AG08396 (cell line): Measurements from ENCODE around the gene PIM1.
A peak's percentile ranks its signal among the peaks of the same experiment; 100 is the strongest.
"Not testable (repeated sequence)": the region's sequence is repeated elsewhere in the genome, so short reads cannot be mapped to it uniquely, and the experiment has no call there.

Experiments
- DNase-seq: peaks from one replicate; pipeline ENCODE4 v3.0.0; 2012; ENCODE audit warnings: low spot score, mixed read lengths

Gene PIM1

DNA sequence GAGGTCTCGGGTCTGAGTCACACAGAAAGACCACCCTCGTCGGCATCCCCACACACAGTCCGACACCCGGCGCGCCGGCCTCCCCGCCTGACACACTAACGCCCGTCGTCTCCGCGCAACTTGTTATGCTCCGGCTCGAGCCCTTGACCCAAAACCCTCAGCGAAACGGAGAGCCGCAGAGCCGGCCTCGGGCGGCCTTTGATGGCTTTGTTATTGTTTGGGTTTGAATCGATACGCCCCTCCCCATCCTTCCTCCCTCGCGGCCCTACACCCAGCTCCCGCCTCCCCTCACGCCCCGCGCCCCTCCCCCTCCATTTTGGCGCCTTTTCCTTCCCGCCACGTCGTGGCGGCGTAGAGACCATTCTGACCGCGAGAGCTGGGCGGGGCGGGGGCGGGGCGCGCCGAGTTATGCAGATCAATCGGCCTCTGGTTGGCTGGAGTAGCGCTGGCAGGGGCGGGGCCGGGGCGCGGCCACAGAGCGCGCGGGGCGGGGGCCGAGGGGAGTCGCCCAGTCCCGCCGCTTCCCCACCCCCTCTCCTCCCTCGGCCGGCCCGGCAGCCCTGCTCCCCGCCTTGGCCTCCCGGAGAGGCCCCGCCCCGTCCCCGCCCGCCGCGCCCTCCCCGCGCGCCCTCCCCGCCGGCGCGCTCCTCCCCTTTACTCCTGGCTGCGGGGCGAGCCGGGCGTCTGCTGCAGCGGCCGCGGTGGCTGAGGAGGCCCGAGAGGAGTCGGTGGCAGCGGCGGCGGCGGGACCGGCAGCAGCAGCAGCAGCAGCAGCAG, at the start of gene PIM1:
Gene PIM1 (plus strand): TSS at position 657 of the 777 bp plus-strand sequence. CDS start 424 bp downstream, outside the sequence.
- peak; percentile 99 for DNase-seq

DNA sequence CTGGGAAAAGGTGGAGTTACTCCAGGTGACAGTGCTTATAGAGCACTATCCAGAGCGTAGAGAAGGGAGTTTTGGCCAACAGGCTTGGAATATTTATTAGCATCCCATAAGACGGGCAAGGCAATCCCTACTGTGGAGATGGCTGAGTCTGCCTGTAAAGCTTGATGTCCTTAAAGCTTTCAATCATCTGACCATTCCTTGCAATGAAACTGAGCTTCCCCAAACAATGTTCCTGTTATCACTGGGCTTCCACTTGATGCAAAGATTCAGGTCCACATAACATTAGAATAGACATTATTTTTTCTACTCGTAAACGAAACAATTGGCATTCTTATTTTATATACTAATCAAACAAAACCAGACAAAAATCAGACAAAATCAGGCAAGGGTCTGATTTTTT, 48.4 kb upstream of the PIM1 start:
- DNase-seq: no peak

DNA sequence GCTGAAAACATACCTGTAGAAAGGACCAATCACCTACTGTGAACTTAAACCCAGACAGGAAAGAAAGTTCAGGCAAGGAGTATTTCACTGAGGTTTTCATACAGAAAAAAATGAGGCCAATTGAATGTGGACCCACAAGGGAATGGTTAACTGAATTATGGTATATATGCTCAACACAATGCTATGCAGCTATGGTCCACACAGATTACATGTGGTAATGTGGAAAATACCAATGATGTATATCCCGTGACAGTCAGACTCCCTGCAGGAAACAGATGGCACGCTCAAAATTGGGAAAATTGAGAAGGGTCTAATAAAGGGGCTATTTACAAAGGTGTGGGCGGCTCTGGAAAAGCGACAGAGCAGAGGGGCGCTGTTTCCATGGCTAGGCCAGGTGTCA, 47.1 kb upstream of the PIM1 start:
- DNase-seq: no peak

DNA sequence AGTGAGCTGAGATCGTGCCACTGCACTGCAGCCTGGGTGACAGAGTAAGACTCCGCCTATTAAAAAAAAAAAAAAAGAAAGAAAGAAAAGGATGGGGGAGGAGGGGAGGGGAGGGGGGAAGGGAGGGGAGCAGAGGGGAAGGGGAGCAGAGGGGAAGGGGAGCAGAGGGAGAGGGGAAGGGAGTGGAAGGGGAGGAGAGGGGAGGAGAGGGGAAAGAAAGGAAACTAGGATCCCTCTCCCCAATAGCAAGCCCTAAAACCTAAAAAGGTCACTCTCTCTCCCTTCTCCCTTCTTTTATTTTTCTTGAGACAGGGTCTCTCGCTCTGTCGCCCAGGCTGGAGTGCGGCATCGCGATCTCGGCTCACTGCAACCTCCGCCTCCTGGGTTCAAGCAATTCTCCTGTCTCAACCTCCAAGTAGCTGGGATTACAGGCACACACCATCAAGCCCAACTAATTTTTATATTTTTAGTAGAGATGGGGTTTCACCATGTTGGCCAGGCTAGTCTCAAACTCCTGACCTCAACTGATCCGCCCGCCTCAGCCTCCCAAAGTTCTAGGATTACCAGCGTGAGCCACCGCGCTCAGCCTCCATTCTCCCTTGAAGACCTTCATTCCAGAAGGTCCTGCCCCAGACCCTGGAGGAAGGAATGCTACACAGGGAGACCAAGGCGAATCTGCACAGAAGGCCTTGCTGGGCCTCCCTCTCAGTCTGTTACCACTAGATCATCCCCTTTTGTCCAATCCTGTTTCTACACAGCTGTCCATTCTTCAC, 45.8 kb upstream of the PIM1 start:
- DNase-seq: no peak

DNA sequence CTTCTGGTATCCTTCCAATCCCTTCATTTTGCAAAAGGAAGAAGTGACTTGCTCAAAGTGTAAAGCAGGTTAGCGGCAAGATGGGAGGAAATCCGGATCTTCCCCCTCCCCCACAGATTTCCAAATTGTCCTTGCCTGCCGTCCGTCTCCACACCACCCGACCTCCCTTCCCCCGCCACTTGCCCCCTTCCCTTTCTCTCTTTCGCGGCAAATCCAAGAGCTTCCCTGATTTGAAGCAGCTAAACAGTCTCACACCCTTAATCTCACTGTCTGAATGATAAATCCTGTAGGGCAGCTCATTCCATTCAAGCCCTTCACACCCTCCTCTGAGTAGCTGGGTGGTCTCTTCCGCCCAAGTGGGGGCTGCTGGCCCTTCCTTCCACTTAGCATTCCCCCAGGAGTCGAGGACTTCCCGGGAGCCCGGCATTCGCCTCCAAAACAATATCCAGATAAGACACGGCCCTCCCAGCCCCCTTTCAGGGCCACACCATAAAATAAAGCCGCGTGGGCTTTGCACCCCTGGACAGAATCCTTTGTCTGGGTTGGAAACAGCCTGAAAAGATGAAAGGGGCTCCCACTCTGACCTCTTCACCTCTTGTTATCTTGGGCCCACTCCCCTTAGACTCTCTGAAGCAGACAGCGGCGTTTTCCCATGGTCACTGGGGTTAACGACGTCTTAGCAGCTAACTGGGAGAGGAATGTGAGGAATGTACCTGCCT, 44.0 kb upstream of the PIM1 start:
- no peak for DNase-seq

DNA sequence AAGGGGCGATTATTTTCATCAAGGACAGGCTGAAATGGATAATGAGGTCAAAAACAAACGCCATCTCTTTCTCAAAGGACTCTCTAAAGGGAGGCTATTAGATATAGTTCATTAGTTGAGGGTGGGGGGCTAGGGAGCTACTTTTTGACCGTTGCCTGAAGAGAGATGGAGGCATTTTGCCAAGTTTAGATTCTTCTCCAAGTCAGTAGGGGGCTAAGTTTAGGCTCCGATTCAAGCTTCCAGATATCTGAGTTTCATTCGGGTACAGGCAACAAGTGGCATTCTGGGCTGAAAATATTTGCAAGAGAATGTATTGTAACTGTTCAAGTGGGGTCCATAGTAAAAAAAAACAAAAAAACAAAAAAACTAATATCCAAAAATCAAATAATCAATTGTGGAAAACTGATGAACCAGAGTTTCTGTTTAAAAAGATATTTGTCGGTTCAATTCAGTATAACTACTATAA, 43.4 kb upstream of the PIM1 start:
- DNase-seq: no peak

DNA sequence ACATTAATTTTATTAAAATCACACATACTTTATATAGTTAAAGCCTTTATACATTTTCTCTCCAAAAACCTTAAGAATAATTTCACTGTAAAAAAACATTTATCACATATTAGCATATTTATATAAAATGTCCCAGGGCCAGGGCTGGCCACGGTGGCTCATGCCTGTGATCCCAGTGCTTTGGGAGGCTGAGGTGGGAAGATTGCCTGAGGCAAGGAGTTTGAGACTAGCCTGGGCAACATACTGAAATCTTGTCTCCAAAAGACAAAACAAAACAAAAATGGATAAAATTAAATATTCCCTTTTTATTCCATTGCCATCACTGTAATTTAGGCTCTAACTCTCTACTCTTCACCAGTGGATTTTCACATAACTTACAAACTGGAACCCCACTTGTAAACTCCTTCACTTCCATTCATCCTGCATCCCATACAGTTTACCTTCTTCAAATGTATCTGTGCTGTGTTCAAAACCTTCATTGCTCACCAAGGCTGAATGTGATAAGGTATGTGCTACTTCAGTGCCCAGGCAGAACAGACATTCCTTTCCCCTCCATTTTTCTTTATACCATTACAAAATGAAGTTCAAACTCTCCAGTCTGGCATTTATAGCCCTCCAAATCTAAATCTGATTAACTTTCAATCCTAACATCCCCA, 42.9 kb upstream of the PIM1 start:
- DNase-seq: no peak

DNA sequence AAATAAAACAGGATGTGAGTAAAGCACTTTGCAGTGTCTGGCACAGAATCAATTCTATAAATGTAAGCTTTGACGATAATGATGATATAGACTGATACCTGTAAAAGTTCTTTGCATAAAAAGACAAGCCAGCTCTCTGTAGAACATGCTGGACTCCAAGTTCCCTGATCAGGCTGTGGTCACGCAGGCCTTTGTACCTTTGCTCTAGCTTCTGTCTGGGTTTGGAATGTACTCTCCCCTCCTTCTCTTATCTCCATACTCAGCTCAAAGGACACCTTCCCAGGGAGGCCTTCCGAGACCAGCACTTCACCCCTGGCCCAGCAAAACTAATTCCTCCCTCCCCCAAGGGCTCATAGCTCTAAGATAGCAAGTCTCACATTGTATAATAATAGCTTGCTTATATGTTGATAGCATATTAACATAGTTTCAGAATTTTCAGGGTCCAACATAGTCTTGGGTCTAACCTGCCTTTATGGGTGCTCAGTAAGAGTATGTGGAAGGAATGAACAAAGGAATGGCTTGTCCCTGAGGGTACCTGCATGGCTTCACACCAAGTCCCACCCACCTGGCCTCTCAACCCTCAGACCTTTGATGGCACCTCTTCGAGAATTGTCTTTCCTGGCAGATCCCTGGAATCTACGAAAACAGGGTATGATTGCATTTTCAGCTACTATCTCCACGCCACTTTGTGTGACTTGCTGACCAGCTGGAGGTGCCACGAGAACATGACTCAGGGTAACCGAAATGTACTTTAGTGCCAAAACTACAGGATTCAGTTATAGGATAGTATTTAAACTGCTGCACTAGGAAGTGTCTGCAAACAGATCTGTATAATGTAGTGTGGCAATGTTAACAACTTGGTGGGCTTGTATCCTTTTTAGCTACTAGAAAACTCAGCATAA, 41.7 kb upstream of the PIM1 start:
- DNase-seq: no peak

DNA sequence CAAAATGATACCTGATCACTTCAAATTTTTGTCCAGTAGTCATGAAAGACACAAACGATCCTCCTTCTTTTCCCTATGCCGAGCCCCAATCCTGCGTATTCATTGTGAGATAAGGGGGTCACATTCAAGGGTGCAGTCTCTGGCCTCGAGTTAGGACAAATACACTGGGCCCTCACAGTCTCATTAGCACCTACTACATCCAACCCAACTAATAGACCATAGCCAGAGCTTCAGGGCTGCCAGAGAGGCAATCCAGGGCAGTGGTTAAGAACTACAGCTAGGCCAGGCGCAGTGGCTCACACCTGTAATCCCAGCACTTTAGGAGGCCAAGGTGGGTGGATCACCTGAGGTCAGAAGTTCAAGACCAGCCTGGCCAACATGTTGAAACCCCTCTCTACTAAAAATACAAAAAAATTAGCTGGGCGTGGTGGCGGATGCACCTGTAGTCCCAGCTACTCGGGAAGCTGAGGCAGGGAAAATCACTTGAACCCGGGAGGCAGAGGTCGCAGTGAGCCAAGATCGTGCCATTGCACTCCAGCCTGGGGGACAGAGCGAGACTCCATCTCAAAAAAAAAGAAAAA, 41.0 kb upstream of the PIM1 start:
- DNase-seq: not testable (repeated sequence)

DNA sequence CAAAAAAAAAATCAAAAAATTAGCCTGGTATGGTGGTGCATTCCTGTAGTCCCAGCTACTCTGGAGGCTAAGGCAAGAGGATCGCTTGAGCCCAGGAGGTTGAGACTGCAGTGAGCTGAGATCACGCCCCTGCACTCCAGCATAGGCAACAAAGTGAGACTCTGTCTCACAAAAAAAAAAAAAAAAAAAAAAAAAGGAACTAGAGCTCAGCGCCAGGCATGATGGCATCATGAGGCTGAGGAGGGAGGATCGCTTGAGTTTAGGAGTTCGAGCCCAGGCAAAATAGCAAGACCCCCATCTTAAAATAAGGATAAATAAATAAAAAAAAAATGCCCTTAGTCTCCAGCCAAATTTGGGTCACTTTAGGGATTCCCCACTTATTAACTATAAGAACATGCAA, 40.4 kb upstream of the PIM1 start:
- DNase-seq: no peak

DNA sequence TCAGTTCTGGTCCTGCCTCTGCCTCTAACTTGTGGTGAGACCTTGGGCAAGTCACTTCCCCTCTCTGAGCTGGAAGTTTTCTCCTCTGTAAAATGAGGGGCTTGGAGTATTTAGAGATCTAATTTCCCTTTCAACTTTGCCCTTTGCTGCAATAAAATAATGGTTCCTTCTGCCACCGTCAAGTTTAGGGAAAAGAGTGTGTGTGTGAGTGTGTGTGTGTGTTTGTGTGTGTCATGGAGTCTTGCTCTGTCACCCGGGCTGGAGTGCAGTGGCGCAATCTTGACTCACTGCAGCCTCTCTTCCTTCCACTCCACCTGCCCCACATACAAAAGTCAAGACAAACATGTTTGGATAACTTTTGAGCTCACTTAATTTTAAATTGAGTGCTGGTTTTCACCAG, 39.2 kb upstream of the PIM1 start:
- DNase-seq: no peak

DNA sequence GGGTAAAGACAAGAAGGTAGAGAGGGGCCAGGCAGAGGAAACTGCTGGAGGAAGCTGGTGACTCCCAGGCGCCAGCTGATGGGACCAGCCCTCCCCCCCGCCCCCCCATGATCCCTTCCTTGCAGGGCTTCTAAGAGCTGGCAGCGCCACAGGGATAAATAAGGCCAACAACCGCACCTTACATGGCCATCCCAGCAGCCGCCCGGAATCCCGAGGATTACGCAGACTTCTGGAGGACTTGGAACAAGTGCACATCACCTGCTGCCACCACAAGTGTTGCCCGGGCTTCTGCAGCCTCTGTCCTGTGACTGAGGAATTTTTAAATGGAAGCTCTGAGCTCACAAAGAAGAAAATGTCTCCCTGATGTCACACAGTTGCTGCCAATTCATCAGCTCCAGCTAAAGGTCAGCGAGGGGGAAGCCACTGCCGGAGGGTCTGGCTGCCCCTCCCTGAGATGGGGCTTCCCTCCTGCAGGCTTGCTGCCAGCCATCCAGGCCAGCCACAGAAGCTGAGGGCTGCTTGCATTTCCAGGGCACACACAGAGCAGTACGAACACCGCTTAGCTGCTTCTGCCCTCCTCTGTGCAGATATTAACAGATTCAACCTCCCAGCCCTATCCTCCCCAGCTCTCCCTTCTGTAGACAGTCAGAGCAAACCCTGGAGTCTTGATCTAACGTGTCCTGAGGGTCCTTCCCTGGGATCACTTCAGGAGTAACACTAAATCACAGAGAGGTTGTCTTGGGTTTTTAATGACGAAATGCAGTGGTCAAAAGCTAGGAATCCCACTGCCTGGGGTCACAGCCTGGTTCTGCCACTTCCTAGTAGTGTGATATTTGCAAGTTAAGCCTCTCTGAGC, 38.6 kb upstream of the PIM1 start:
- no peak for DNase-seq

DNA sequence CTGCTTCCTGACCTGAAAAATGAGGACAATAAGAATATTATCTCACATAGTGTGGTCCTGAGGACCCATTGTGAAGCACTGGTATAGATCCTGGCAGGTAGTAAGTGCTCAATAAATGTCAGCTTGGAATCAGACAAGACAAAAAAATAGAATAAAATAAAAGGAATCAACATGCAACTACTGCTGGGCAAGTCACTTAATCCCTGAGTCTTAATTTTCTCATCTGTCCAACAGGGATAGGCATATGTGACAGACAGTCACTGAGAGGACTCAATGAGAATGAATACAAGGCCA, 38.0 kb upstream of the PIM1 start:
- DNase-seq: no peak

DNA sequence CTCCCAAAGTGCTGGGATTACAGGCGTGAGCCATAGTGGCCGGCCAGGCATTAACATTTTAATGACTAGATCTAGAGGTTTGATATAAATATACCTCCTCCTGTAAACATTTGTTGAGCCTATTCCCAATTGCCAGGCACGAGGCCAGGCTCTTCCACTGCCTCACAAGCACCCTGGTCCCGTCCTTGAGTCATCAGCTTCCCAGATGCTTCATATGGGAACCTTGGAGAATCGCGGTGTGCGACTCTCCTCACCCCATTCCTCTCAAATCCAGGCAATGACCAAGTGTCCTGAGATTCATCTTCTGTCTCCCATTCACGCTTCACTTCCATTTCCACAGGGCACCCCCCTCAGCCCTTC, 35.9 kb upstream of the PIM1 start:
- DNase-seq: peak; percentile 54

DNA sequence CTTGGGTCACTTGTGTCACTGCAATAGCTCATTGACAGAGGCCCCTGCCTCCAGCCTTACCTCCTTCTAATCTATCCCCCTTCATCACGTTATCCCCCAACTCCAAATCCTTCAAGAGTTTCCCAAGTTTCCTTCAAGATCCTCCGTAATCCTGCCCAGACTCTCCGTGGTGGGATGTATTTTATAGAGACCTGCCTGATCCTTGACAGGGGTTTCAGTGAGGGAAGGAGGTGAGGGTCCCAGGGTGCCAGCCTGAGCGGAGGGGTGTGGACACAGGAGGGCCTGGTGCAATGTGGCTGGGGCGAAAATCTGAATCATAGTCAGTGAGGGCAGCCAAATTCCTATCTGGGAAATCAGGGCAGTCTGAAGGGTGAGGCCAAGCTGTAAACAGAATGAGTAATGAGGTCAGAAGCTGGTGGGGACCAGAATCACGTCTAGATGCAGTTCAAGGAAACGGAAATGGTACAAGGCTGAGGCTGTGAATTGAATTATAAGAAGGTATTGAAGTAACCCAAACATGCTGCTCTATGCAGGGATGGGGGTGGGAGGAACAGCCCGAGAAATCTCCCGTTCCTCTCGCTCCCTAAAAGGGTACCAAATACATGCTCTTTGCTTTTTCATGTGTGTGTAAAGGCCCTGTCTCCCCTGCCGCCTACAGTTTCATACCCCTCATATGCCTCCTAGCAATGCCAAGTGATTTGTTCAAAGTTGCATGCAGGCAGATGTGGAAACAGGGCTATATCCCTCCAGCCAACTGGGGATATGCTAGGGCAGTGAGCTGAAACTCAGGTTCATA, 35.4 kb upstream of the PIM1 start:
- peak; percentile 87 for DNase-seq

DNA sequence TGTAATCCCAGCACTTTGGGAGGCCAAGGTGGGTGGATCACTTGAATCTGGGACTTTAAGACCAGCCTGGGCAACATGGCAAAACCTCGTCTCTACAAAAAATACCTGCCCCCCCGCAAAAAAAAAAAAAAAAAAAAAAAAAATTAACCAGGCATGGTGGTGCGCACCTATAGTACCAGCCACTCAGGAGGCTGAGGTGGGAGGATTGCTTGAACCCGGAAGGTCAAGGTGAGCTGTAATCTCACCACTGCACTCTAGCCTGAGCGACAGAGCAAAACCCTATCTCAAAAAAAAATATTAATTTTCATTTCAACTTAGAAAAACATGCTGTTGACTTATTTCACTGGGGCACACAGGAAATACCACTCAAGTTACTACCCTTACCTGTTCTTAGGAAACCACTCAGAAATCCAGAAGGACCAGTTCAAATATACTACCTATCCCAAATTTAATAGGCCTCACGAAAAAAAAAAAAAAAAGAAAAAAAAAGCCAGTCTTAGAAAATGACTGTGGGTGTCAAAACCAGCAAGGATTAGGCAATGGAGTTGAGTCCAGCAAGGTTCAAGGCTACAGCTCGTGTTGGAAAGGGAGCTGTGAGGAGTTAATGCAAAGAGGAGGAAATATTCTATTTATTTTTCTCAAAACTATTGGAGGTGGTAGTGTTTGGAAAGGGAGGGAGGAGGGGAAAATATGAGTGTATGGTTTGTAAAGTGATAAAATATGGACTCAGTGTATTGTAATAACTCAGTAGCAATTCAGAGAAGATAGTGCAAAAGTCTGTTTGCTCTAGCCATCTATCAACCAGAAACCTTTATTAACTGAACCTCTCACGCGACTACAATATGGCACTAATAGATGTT, 33.9 kb upstream of the PIM1 start:
- no peak for DNase-seq

DNA sequence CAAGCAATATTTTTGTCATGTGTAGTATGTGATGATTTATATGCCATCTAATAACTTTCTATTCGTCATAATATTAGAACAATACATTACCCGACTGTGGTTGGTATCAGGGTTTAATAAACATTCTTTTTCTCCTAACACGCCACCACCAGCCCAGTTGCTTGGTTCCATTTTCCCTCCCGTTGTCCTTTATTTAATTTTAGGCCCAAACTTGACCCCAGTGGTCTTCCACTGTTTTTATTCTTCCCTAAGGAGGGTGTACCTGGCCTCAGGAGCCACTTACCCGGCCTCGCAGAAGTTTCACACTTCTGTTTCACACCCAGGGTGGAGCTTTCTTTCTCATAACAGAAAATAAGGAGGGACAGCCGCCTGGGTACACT, 33.1 kb upstream of the PIM1 start:
- no peak for DNase-seq
